Inferior parietal cortex (tissue), 1 donor: ENCODE measurements around the gene BHLHE23.

Source experiments
- DNase-seq: peaks from one replicate; pipeline ENCODE4 v3.0.0-alpha.2; 2016; ENCODE audit errors: extremely low spot score

The BHLHE23 gene

DNA sequence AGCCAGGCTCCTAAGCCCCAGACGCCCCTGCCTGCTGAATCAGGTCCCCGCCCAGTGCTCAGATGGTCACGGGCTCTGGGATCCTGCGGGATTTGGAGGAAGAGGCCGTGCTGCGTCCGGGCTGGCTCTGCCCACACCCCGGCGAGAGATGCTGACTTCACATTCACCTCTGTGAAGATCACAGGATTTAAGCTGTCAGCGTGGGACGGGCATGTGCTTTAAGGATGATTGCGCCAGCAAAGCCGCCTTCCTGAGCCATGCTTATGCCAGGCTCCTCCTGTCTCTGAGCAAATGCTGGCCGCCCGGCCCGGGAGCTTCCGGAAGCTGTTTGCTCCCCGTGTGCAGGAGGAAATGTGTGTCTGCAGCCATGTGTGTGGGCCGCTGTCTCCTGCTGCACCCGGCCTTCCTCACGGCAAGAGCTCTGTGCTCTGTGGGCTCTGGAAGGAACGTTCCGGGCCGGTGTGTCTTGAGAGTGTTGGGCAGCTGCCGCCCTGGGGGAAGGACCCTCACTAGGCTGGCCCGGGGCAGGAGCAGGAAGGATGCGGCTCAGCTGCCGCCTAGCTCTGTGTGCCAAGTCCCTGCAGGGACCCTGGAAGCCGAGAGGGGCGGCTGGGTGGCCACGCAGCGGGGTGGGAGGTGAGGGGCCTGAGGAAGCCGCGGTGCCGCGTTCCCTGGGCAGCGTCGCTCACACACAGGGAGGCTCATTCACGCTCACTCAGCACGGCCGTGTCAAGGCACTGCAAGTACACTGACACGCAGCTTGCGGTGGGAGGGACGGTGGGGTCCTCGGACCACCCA lies 19.0 kb upstream of the BHLHE23 start:
- DNase-seq = no peak

DNA sequence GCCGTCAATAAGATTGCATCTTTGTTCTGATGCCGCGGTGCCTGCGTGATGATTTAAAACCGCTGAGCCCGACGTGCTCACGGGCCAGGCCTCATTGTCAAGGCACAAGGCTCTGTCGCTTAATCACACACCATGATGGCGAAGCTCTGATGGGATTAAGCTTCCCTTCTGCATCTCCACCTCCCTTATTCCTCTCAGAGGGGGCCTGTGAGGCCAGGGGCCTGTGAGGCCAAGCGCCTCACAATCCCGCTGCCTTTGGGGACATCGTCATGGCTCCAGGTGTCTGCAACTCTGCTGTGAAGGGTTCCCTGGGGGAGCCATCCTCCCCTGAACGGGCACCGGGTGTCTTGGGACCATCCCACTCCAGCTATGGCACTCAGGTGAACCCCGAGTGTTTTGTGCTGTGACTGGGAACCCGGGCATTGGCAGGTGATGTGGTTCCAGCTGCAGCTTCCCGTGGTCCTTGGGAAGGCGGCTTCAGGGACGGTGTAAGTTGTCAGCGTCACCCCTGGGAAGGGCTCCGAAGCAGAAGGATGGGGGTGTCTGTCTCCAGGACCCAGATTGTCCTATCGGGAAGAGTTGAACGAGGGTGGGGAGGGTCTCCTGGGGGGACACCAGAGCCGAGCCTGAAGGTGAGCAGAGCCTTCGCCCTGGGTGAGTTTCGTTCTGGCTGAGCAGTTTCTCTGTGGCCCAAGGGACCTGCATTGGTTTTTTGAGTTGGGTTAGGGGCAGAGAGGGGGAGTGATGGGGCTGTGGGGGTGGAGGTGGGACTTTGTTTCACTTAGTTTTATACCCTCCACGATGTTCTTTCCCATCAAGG lies 18.0 kb upstream of the BHLHE23 start:
- DNase-seq = no peak

DNA sequence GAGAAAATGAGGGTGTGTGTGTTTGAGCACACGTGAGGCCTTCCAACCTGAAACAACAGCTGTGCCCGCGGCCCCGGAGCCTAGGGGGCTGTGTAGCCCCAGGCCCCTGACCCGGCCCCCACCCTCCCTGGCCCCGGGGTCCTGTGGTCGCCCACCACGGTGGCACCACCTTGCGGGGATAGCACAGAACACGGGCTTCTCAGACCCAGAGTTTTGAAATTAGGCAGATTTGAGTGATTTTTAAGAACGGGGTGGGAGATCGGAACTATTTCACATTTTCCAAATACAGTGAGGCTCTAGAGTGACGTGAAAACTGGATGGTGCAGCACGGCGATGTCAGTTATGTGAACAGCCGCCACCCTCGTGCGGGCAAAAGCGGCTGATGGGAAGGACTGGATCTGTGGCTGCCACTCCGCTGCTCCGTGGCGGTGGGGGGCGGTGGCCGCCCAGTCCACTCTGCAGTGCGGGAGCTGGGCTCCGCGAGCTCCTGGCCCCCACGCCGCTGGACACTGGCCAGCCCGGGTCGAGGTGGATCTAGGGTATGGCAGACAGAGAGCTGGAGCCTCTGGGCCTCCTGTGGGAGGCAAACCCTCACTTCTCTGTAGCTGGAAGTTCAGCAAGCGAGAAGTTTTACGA lies 17.3 kb upstream of the BHLHE23 start:
- DNase-seq = no peak

DNA sequence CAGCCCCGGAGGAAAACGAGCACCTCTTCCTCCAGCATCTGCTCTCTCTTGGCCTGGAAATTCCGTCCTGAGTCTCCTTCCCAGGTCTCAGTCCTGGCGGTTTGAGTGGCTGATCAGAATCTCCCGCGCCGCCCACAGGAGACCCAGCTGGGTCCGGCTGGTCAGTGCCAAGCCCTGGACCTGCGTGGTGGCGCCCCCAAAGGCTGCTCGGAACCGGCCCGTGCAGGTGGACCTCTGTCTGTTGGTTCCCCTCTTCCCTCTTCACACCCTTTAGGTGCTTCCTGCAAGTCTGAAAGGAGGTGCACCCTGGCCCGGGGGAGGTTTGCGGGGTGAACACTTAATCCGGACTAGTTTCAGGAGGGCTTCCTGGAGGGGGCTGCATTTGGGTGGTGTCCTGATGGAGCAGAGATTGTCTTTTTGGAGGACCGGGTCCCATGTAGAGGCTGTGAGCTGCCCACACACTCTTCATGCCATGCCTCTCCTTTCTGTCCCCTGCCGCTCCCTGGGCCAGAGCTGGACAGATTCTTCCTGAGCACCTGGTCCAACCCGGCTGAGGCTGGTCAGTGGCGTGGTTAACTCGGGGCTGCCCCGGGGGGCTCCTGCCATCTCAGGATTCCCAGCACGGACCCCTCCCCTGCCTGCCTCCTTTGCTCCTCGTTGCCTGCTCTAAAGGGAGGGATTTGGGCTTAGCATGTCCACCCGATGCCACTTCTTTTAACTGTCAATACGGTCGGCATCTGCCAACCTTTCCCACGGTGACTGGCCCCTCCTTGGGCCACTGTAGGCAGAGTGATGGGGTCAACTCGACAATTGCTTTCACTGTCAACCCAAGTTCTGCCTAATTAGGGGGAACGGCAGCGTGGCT lies 16.5 kb upstream of the BHLHE23 start:
- DNase-seq = no peak

DNA sequence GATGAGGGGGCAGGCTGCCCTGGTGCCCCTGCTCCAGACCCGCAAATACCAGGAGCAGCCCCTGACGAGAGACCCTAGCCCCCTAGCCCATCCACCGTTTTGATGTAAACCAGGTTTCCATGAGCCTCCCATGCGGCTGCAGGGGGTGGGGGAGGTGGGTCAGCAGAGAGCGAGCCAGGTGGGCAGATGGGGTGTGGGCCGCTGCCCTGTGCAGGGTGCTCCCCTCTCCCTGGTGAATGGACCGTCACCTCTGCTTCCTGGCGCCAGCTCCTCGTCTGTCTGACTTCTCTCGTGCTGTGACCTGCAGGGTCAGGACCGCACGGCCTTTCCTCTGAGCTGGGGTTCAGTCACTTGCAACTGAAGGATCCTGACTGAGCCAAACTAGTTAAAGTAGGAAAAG lies 15.7 kb upstream of the BHLHE23 start:
- no peak for DNase-seq

DNA sequence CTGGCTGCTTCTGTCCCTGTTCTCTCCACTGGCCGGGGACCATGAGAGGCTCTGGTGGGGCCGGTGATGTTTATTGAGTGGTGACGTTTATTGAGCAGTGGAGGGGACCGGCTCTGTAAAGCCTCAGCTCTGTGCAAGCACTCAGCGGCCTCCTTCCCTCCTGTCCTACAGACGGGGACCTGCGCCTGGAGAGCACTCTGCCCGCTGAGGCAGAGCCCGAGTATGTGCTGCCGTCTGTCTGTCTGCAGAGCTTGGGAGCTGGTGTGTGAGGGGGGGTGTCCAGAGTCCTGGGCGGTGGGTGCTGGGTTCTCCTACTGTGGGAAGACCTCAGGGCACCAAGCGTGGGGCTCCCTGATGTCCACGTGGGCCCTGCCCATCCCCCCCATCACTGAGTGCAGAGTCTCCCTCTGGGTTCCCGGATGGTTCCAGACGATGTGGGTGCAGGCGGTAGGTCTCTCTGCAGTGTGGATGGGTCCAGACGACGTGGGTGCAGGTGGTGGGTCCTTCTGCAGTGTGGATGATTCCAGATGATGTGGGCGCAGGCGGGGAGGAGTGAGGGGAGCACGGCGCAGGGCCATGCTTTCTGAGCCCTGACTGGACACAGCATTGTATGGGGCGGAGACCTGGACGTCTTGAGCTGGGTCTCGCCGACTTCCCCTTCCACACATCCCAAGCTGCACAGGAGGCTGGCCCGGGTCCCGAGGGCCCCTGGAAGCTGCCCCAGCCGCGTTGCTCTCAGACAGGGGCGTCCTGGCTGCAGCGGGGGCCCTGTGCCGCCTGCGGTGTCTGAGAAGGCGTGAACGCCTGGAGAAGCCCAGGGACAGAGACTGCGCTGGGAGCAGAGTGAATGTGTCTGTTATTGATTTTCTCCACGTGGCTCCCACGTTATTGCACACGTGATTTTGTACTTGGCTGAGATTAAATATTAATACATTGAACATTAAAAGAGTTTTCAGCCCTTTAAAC lies 14.9 kb upstream of the BHLHE23 start:
- no peak for DNase-seq

DNA sequence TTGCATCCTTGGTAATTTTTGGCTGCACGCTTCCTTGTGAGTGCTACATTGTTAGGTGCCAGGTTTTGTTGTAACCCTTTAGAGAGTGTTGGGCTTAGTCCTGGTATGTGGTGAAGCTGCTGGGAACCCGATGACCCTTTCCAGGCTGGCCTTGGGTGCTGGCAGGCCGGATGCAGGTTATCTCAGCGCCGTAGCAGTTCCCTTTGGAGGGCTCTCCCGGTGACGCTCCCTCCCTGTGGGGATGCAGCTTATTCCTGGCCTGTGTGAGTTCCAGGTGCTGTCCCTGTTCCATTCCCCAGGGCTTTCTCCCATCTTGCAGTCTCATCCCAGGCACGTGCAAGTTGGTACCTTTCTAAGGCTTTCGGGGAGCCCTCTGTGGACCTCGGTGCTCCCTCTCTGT lies 13.9 kb upstream of the BHLHE23 start:
- no peak for DNase-seq

DNA sequence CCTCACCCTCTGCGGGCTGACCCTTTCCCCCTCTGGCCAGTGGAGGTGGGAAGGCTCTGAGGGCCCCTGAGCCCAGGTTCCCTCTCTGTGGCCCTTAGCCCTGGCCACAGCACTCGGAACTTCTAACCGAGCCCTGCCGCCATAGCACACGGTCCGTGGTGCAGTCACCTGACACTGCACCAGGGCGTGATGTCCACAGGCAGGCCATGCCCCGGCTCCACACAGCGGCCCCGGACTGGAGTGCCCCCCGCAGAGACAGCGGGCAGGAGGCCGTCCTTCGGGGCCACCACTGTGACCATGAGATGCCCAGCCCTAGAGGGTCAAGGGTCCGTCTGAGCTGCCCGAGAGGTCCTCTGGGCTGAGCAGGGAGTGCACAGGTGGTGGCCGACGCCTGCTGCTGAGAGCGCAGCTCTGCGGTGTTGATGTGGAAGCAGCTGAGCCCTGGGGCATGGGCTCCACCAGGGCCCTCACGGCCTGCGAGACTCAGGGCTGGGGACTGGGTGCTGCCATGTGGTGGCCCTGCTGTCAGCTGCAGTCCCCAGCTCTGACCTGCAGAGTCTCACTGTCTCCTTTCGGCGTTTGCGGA lies 11.2 kb upstream of the BHLHE23 start:
- no peak for DNase-seq

DNA sequence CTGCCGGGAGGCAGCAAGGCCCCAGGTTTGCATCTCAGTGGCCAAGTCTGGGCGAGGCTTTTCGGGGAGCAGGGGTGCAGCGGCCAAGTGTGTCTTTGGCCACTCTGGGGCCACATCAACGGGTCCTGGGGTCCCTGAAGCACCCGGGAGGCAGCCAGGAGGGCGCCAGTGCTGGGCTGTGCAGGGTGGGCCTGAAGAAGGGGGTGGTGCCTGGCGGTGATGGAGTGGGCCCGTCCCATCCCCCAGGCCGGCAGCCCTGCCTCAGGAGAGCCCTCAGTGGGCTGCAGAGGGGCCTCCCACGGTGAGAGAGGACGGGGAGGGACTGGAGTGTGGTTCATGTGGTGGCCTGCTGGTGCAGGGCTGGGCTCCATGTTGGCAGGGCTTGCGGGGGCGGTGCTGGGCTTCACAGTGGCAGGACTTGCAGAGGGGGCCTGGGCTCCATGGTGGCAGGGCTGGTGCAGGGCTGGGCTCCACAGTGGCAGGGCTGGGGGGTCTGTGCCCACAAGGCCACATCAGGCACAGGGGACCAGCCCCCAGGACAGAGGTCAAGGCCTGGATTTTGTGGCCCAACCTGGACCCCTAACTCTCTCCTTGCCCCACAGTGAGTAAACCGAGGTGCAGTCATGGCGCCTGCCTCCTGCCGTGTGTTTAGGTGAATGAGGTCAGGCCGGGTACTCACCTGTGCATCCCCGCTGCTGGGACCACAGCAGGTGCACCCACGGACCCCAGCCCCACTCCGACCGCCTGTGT lies 10.5 kb upstream of the BHLHE23 start:
- DNase-seq = no peak

DNA sequence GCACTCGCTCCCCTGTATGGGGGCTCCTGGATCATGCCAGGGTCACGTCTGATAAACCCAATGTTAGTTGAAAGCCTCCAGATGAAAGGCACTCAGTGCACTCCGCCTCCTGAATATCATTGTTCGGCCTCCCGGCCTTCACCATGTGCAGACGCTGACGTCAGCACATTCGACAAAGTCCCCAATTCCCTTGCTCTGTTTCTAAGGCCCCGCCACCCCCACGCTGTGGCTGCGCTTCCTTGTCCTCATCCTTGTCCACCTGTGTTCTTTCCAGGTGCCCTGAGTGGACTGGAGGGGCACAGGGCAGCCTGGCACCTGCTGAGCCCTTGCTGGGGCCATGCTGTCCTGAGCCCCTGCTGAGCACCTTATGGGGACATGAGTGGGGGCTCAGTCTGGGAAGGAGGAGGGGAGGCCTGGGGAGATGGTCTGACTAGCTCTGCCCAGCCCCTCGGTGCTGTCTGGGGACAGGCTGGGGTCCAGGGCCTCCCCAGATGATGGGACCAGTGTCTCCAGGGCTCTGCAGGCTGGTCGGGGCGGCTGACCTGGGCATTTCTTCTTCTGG lies 9.8 kb upstream of the BHLHE23 start:
- no peak for DNase-seq

DNA sequence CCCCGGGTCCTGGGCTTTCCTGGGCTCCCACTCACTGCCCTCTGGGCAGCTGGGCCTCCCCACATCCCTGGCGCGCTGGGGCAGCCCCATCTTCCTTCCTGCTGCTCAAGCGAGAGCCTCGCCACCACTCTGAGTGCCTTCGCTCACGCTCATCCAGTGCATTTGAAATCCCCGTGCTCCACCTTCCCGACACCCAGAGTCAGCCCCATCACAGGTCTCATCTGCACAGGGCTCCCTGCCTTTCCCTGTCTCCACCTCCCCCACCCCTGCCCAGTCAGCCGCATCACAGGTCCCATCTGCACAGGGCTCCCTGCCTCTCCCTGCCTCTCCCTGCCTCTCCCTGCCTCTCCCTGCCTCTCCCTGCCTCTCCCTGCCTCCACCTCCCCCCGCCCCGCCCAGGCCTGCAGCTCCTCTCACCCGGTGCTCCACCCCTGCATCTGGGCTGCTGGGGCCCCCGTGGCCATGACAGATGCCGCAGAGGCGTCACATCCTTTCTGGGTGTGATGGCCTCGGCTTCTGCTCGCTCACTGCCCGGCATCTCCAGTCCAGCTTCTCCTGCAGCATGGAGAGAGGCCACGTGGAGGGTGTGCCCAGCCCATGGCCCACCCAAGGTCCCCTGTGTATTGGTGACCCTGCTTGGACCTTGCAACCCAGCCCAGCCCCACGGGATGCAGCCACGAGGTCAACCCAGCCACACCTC lies 9.0 kb upstream of the BHLHE23 start:
- DNase-seq = no peak

DNA sequence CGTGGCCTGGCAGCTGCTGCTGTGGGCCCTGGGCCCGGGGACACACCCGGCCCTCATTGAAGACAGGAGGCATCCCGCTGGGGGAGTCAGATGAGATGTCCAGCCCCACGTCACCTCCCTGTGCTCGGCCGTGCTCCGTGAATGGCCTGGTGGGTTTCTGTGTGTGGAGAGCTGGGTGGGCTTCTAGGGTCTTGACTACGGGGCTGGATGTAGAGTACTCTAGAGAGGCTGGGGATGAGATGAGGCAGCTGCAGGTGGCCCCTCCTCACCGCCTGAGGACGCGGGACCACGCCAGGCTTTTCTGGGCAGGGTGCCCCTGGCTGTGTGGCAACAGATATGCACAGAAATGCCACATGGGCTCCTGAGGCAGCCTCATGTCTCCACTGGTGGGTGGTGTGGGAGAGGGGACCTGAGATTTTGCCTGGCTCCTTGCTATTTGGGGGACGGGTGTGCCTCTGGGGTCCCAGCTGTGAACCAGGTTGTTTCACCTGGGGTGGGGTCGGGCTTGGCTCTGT lies 8.4 kb upstream of the BHLHE23 start:
- DNase-seq = no peak

DNA sequence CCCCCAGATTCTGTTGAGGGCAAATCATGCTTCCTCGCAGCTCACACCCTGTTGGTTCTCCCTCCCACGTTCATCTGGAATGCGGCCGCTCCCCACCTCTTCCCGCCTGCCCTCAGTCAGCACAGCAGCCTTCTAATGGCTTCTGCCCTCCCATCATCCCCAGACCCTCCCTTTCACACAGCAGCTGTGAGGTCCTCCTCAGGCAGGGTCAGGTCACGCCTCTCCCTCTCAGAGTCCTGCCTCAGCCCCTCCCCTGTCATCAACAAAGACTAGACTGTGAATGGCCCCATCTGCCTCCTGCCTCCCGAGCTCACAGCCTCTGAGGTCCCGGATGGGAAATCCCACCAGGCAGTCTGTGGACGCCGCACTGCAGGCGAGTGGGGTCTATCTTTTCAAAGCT lies 7.9 kb upstream of the BHLHE23 start:
- DNase-seq = no peak

DNA sequence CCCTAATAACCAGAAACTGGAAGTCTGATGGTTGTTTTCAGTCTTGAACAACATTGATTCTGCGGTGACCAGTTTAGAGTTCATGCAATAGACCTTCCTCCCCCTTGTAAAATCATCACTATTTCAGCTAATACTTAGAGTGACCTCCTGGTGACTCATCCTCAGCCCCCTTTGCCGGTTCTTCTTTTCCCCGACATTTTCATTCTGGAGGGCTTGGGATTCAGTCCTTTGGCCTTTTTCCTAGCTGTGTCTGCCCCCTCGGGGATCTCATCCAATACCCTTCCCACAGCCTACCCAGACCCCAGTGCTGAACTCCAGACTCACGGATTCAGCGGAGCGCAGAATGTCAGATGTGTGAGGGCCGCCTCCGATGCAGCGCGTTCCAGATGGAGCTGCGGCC lies 7.5 kb upstream of the BHLHE23 start:
- DNase-seq = no peak

DNA sequence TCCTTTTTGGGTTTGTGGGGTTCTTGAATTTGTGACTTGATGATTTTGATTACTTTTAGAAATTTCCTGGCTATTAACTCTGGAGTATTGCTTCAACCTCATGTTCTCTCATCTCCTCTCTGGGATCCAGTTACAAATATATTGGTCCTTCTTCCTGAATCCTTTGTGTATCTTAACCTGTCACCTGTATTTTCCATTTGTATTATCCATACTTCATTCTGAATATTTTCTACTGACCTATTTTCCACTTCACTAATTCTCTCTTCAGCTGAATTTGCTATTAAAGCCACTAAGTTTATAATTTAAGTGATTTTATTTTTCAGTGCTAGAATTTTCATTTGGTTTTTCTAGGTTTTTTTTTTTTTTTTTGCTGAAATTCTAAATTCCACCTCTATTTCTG lies 6.4 kb upstream of the BHLHE23 start:
- DNase-seq = no peak

DNA sequence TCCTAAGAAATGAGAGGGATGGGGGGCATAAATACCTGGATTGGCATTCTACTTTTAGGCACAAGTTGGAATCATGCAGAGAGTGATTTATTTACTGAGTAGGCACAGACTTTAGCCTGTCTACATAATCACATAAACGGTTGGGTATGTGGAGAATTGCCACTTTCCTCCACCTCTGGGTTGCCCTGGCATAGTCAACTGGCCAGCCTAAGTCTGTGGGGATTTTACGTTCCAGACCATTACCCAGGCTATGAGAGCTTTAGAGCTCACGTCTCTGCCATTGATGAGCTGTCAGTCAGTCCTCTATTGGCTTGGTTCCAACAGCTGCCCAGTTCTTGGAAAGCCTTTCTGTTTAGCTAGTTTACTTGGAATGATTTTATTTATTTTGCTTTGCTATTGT lies 5.0 kb upstream of the BHLHE23 start:
- no peak for DNase-seq

DNA sequence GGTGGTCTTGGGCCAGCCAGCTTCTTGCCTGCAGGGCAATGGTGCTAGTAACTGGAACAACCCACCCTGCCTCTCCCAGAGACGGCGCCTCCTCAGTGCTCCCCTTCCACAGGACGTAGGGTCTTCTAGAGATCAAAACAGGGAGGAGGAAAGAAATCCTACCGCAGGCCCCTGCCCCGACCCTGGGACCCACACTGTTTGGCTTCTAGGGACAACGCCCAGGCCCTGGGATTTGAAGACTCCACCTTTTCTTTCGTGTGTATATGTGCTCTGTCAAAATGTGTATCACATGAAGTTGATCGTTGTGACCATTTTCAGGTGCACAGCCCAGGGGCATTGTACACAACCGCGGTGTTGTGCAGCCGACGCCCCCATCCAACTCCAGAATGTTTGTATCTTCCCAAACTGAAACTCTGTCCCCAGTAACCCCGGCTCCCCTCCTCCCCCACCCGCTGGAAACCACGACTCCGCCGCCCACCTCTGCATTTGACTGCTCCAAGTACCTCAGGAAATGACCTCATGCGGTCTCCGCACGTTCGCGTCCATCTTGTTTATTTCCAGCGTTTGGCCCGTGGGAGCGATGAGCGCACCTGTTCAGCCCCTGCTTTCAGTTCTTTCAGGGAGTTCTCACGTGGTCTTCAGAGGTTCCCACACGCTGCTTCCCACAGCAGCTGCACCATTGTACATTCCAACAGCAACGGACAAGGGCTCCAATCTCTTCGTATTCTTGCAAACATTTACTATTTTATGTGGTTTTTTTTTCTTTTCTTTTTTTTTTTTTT lies 3.4 kb upstream of the BHLHE23 start:
- no peak for DNase-seq
